ENCODE results near the gene KCNMA1.
"Not testable (repeated sequence)": the region's sequence is repeated elsewhere in the genome, so short reads cannot be mapped to it uniquely, and the experiment has no call there.

The KCNMA1 gene

DNA sequence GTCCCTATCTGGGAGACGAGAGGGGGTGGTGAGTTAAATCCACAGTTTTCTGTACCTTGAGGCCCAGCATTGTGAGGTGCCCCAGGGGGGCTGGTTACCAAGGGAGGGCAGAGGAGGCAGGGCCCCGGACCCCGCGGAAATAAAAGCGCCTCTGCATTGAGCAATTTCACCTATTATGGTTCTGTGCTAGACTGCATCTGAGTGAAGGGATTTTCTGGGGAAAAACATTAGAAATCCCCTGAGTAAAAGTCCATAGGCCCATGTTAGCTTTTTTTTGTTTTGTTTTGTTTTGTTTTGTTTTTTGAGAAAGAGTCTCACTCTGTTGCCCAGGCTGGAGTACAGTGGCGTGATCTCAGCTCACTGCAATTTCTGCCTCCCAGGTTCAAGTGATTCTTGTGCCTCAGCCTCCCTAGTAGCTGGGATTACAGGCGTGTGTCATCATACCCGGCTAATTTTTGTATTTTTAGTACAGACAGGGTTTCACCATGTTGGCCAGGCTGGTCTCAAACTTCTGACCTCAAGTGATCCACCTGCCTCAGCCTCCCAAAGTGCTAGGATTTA, 225.0 kb downstream of the KCNMA1 start:
- DNase-seq; H3K36me3 ChIP-seq (ENCODE audit: control insufficient read depth, insufficient read depth, low read length); H2BK120ac ChIP-seq (ENCODE audit: low read depth, low read length); H3K23ac ChIP-seq (ENCODE audit: low read length); H3K27me3 ChIP-seq (ENCODE audit: insufficient read depth, low read length, poor library complexity); H2AK5ac ChIP-seq (ENCODE audit: low read length); H3K27ac ChIP-seq (ENCODE audit: low read depth, low read length); H3K56ac ChIP-seq (ENCODE audit: low read length); H4K5ac ChIP-seq (ENCODE audit: low read length); H3K4me1 ChIP-seq (ENCODE audit: control insufficient read depth, low read depth, low read length); H4K8ac ChIP-seq (ENCODE audit: low read depth, low read length); H3K79me2 ChIP-seq (ENCODE audit: control insufficient read depth, insufficient read depth, low read length); H3K18ac ChIP-seq (ENCODE audit: low read length); H3K4me2 ChIP-seq (ENCODE audit: low read length); H3K79me1 ChIP-seq (ENCODE audit: low read length); H3K4ac ChIP-seq (ENCODE audit: low read depth, low read length); H3K9ac ChIP-seq (ENCODE audit: low read length); H2BK15ac ChIP-seq (replicated peaks; ENCODE audit: low read depth); H3K4me3 ChIP-seq (ENCODE audit: low read length); H2BK5ac ChIP-seq (ENCODE audit: low read length): not testable (repeated sequence)
- no CpG with 5 or more reads among the region's 8 CpGs for WGBS (ENCODE audit: extremely low coverage, insufficient coverage, low lambda C conversion rate)

DNA sequence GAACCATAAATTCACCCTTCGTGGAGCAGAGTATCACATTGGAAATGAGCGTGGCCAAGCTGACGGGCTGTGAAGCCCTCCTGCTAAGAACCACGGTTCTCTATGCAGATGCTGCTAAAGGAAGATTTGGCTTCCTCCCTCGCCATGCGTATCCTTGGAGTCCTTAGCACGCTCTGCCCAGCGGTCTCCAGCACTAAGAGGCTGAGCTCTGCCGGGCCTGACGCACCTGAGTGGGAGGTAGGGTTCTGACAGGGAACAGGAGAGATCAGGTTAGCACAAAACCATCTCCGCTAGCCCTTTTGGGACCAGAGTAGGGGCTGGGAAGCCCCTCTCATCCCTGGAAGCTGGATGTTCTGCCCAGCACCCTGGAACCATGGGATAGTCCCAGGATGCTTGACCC, 225.8 kb downstream of the KCNMA1 start:
- no peak overlapping the region for H3K27ac ChIP-seq (ENCODE audit: low read depth, low read length)
- no peak overlapping the region for H3K4ac ChIP-seq (ENCODE audit: low read depth, low read length)
- no peak overlapping the region for H3K23ac ChIP-seq (ENCODE audit: low read length)
- no peak overlapping the region for H2BK120ac ChIP-seq (ENCODE audit: low read depth, low read length)
- WGBS (ENCODE audit: extremely low coverage, insufficient coverage, low lambda C conversion rate): no CpG with 5 or more reads among the region's 11 CpGs
- no peak overlapping the region for H2AK5ac ChIP-seq (ENCODE audit: low read length)
- H3K4me2 ChIP-seq (ENCODE audit: low read length): no peak overlapping the region
- no peak overlapping the region for H2BK15ac ChIP-seq (replicated peaks; ENCODE audit: low read depth)
- no peak overlapping the region for H2BK5ac ChIP-seq (ENCODE audit: low read length)
- no peak overlapping the region for H3K4me3 ChIP-seq (ENCODE audit: low read length)
- no peak overlapping the region for H3K9ac ChIP-seq (ENCODE audit: low read length)
- DNase-seq: no peak
- H3K4me1 ChIP-seq (ENCODE audit: control insufficient read depth, low read depth, low read length): no peaks in the 10 kb centered on the region
- no peak overlapping the region for H4K8ac ChIP-seq (ENCODE audit: low read depth, low read length)
- H3K18ac ChIP-seq (ENCODE audit: low read length): no peak overlapping the region
- no peaks in the 10 kb centered on the region for H3K36me3 ChIP-seq (ENCODE audit: control insufficient read depth, insufficient read depth, low read length)
- H4K5ac ChIP-seq (ENCODE audit: low read length): no peak overlapping the region
- H3K27me3 ChIP-seq (ENCODE audit: insufficient read depth, low read length, poor library complexity): no peaks in the 10 kb centered on the region
- no peak overlapping the region for H3K56ac ChIP-seq (ENCODE audit: low read length)
- H3K79me2 ChIP-seq (ENCODE audit: control insufficient read depth, insufficient read depth, low read length): no peaks in the 10 kb centered on the region
- no peaks in the 10 kb centered on the region for H3K79me1 ChIP-seq (ENCODE audit: low read length)

DNA sequence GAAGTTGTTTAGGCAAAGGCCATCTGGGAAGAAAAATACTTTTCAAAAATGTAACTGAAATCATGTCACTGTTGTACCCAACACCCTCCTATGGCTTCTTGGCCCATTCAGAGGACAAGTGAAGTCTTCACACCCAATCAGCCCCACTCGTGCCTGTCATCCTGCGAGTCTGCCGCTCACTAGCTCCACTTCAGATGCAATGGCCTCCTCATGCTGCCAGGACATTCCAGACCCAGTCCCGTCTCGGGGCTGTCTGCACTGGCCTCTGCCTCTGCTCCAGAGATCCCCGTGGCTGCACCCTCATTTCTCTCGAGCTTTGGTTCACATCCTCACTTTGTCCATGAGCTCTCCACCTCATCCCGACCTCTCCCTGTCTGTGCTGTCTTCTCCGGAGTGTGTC, 227.1 kb downstream of the KCNMA1 start:
- no peak overlapping the region for H3K4me3 ChIP-seq (ENCODE audit: low read length)
- H2BK5ac ChIP-seq (ENCODE audit: low read length): no peak overlapping the region
- no peaks in the 10 kb centered on the region for H3K27me3 ChIP-seq (ENCODE audit: insufficient read depth, low read length, poor library complexity)
- no peak overlapping the region for H3K4me2 ChIP-seq (ENCODE audit: low read length)
- no peak overlapping the region for H3K27ac ChIP-seq (ENCODE audit: low read depth, low read length)
- no CpG with 5 or more reads among the region's 9 CpGs for WGBS (ENCODE audit: extremely low coverage, insufficient coverage, low lambda C conversion rate)
- H2BK120ac ChIP-seq (ENCODE audit: low read depth, low read length): no peak overlapping the region
- H3K79me1 ChIP-seq (ENCODE audit: low read length): no peaks in the 10 kb centered on the region
- H3K79me2 ChIP-seq (ENCODE audit: control insufficient read depth, insufficient read depth, low read length): no peaks in the 10 kb centered on the region
- H3K4ac ChIP-seq (ENCODE audit: low read depth, low read length): no peak overlapping the region
- no peak for DNase-seq
- no peak overlapping the region for H3K18ac ChIP-seq (ENCODE audit: low read length)
- H4K5ac ChIP-seq (ENCODE audit: low read length): no peak overlapping the region
- H3K9ac ChIP-seq (ENCODE audit: low read length): no peak overlapping the region
- no peak overlapping the region for H3K23ac ChIP-seq (ENCODE audit: low read length)
- no peak overlapping the region for H2AK5ac ChIP-seq (ENCODE audit: low read length)
- H4K8ac ChIP-seq (ENCODE audit: low read depth, low read length): no peak overlapping the region
- H3K4me1 ChIP-seq (ENCODE audit: control insufficient read depth, low read depth, low read length): peaks cover 3% of the 10 kb centered on the region
- no peak overlapping the region for H3K56ac ChIP-seq (ENCODE audit: low read length)
- H3K36me3 ChIP-seq (ENCODE audit: control insufficient read depth, insufficient read depth, low read length): no peaks in the 10 kb centered on the region
- no peak overlapping the region for H2BK15ac ChIP-seq (replicated peaks; ENCODE audit: low read depth)

DNA sequence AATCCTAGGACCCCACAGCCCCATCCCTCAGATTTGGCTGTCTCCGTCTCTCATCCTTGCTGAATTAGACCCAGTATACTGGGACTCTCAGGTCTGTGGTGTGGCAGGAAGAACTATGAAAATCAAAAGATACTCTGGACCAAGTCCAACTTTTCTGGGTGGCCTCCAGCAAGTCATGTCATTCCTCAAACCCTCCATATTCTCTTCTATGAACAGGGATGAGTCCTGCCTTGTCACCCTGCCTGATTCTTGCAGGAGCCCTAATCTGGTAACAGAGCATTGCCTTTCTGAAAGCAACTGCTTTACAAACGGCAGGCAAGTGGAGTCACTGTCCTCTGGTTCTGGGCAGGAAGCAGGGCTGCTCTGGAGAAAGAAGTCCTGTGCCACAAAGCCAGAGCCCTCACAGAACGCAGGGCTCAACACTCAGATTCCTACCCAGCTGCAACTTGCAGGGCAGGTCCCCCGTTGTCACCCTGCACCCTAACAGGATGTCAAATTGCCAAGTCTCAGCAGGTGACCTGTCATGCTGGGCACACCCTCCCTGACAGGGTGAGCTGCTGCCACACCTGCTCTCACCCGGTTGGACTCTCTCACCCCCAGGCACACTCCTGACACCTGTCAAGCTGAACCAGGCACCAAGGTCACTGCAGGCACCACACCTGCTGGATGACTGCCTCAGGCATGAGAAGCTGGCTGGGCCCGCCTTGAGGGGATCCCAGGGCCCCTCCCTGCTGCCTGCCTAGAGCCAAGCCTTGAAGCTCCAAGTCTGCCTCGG, 227.7 kb downstream of the KCNMA1 start:
- H4K5ac ChIP-seq (ENCODE audit: low read length): no peak overlapping the region
- DNase-seq: no peak
- peaks cover 6% of the 10 kb centered on the region for H3K4me1 ChIP-seq (ENCODE audit: control insufficient read depth, low read depth, low read length)
- no peak overlapping the region for H2BK120ac ChIP-seq (ENCODE audit: low read depth, low read length)
- H2AK5ac ChIP-seq (ENCODE audit: low read length): no peak overlapping the region
- no peaks in the 10 kb centered on the region for H3K36me3 ChIP-seq (ENCODE audit: control insufficient read depth, insufficient read depth, low read length)
- no peak overlapping the region for H3K9ac ChIP-seq (ENCODE audit: low read length)
- no peaks in the 10 kb centered on the region for H3K79me2 ChIP-seq (ENCODE audit: control insufficient read depth, insufficient read depth, low read length)
- no peak overlapping the region for H3K4me3 ChIP-seq (ENCODE audit: low read length)
- no peaks in the 10 kb centered on the region for H3K79me1 ChIP-seq (ENCODE audit: low read length)
- H3K4ac ChIP-seq (ENCODE audit: low read depth, low read length): no peak overlapping the region
- H3K27me3 ChIP-seq (ENCODE audit: insufficient read depth, low read length, poor library complexity): no peaks in the 10 kb centered on the region
- H2BK15ac ChIP-seq (replicated peaks; ENCODE audit: low read depth): no peak overlapping the region
- no CpG with 5 or more reads among the region's 7 CpGs for WGBS (ENCODE audit: extremely low coverage, insufficient coverage, low lambda C conversion rate)
- no peak overlapping the region for H3K23ac ChIP-seq (ENCODE audit: low read length)
- H3K18ac ChIP-seq (ENCODE audit: low read length): no peak overlapping the region
- no peak overlapping the region for H2BK5ac ChIP-seq (ENCODE audit: low read length)
- H3K56ac ChIP-seq (ENCODE audit: low read length): no peak overlapping the region
- no peak overlapping the region for H4K8ac ChIP-seq (ENCODE audit: low read depth, low read length)
- H3K4me2 ChIP-seq (ENCODE audit: low read length): no peak overlapping the region
- H3K27ac ChIP-seq (ENCODE audit: low read depth, low read length): no peak overlapping the region

DNA sequence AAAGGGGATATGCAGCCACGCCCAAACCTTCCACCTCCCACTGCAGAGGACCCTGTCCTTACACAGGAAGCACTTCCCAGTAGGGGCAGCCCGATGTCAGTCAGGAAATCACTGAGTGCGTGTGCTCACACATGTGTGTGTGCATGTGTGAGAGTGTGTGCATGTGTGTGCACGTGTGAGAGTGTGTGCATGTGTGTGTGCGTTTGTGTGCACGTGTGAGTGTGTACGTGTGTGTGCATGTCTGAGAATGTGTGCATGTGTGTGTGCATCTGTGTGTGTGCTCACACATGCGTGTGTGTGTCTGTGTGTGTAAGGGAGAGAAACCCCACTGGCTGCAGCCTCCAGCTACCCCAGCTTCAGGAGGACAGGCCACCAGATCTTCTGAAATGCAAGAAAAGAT, 229.3 kb downstream of the KCNMA1 start:
- no peak overlapping the region for H3K23ac ChIP-seq (ENCODE audit: low read length)
- H3K36me3 ChIP-seq (ENCODE audit: control insufficient read depth, insufficient read depth, low read length): no peaks in the 10 kb centered on the region
- H4K5ac ChIP-seq (ENCODE audit: low read length): no peak overlapping the region
- no peaks in the 10 kb centered on the region for H3K79me1 ChIP-seq (ENCODE audit: low read length)
- no peak overlapping the region for H2AK5ac ChIP-seq (ENCODE audit: low read length)
- H3K18ac ChIP-seq (ENCODE audit: low read length): no peak overlapping the region
- H2BK15ac ChIP-seq (replicated peaks; ENCODE audit: low read depth): no peak overlapping the region
- no peak overlapping the region for H3K56ac ChIP-seq (ENCODE audit: low read length)
- H3K27ac ChIP-seq (ENCODE audit: low read depth, low read length): no peak overlapping the region
- H3K9ac ChIP-seq (ENCODE audit: low read length): no peak overlapping the region
- H3K4me1 ChIP-seq (ENCODE audit: control insufficient read depth, low read depth, low read length): peaks cover 6% of the 10 kb centered on the region
- H3K4me3 ChIP-seq (ENCODE audit: low read length): no peak overlapping the region
- H2BK5ac ChIP-seq (ENCODE audit: low read length): no peak overlapping the region
- no peak overlapping the region for H3K4me2 ChIP-seq (ENCODE audit: low read length)
- H3K4ac ChIP-seq (ENCODE audit: low read depth, low read length): no peak overlapping the region
- no peak overlapping the region for H2BK120ac ChIP-seq (ENCODE audit: low read depth, low read length)
- no CpG with 5 or more reads among the region's 8 CpGs for WGBS (ENCODE audit: extremely low coverage, insufficient coverage, low lambda C conversion rate)
- no peak for DNase-seq
- no peak overlapping the region for H4K8ac ChIP-seq (ENCODE audit: low read depth, low read length)
- H3K79me2 ChIP-seq (ENCODE audit: control insufficient read depth, insufficient read depth, low read length): no peaks in the 10 kb centered on the region
- no peaks in the 10 kb centered on the region for H3K27me3 ChIP-seq (ENCODE audit: insufficient read depth, low read length, poor library complexity)

Measured in mesendoderm (in vitro differentiated cells).